GM23338 (cell line): ENCODE measurements around the gene CPSF4. TPM values are rescaled to one million over a fixed set of nuclear protein-coding genes. Genes with fewer than 3 reads are reported as not detected.
A peak's percentile ranks its signal among the peaks of the same experiment; 100 is the strongest.
"Not testable (repeated sequence)": the region's sequence is repeated elsewhere in the genome, so short reads cannot be mapped to it uniquely, and the experiment has no call there.

ENCODE experiments used
- ATAC-seq: fragments of 200-7000 bp; cut with Tn5 transposase; 3 replicates; pipeline ENCODE4 v1.9.1; 2020
- DNase-seq: peaks from one replicate; pipeline ENCODE4 v3.0.0-alpha.2; 2015; ENCODE audit warnings: low spot score
- H2AFZ ChIP-seq: fragments of 200-600 bp; sonication (generic); 2 replicates; pipeline ENCODE4 v1.8.0; 2016; ENCODE audit warnings: antibody characterized with exemption, mild to moderate bottlenecking, moderate library complexity
- H3F3A ChIP-seq: fragments of 200-600 bp; sonication (generic); replicated peaks from 2 replicates; pipeline ENCODE4 v1.8.0; 2017; ENCODE audit warnings: antibody characterized with exemption, mixed run types, low read depth
- H3K27ac ChIP-seq: fragments of 200-600 bp; sonication (generic); 2 replicates; pipeline ENCODE4 v1.6.1; 2016; ENCODE audit warnings: low read depth
- H3K27me3 ChIP-seq: fragments of 200-600 bp; sonication (generic); 2 replicates; pipeline ENCODE4 v1.8.0; 2016; ENCODE audit warnings: mild to moderate bottlenecking, mixed run types, moderate library complexity; ENCODE audit not compliant: insufficient read depth
- H3K36me3 ChIP-seq: fragments of 200-600 bp; sonication (generic); 2 replicates; pipeline ENCODE4 v1.8.0; 2016; ENCODE audit warnings: mild to moderate bottlenecking; ENCODE audit not compliant: insufficient read depth
- H3K4me1 ChIP-seq: fragments of 200-600 bp; sonication (generic); 2 replicates; pipeline ENCODE4 v1.8.0; 2016; ENCODE audit warnings: mild to moderate bottlenecking, moderate library complexity; ENCODE audit not compliant: insufficient read depth
- H3K4me2 ChIP-seq: fragments of 200-600 bp; sonication (generic); 2 replicates; pipeline ENCODE4 v1.7.1; 2017; ENCODE audit warnings: mixed run types
- H3K4me3 ChIP-seq: fragments of 200-600 bp; sonication (generic); 2 replicates; pipeline ENCODE4 v1.6.1; 2016; ENCODE audit warnings: mixed run types
- H3K79me2 ChIP-seq: fragments of 200-600 bp; sonication (generic); replicated peaks from 2 replicates; pipeline ENCODE4 v1.8.0; 2017; ENCODE audit warnings: mild to moderate bottlenecking; ENCODE audit not compliant: insufficient read depth
- H3K9me2 ChIP-seq: fragments of 200-600 bp; sonication (generic); 2 replicates; pipeline ENCODE4 v1.8.0; 2017; ENCODE audit not compliant: insufficient read depth
- H4K20me1 ChIP-seq: fragments of 200-600 bp; sonication (generic); replicated peaks from 2 replicates; pipeline ENCODE4 v1.8.0; 2017; ENCODE audit warnings: mild to moderate bottlenecking; ENCODE audit not compliant: insufficient read depth
- H3K27ac Mint-ChIP-seq: 2 replicates; pipeline ENCODE4 v1.8.0; 2020; ENCODE audit warnings: inconsistent platforms, mild to moderate bottlenecking, moderate library complexity, mixed read lengths
- H3K27me3 Mint-ChIP-seq: 3 replicates; pipeline ENCODE4 v1.8.0; 2022; ENCODE audit warnings: low read depth, mild to moderate bottlenecking, moderate library complexity, mixed read lengths, inconsistent platforms; ENCODE audit not compliant: insufficient read depth, poor library complexity
- H3K36me3 Mint-ChIP-seq: 3 replicates; pipeline ENCODE4 v1.8.0; 2021; ENCODE audit warnings: low read depth, mild to moderate bottlenecking, inconsistent platforms, moderate library complexity, mixed read lengths
- H3K4me1 Mint-ChIP-seq: 3 replicates; pipeline ENCODE4 v1.8.0; 2020; ENCODE audit warnings: mild to moderate bottlenecking, inconsistent platforms, mixed read lengths
- H3K4me3 Mint-ChIP-seq: 3 replicates; pipeline ENCODE4 v1.8.0; 2021; ENCODE audit warnings: moderate library complexity, mild to moderate bottlenecking, inconsistent platforms, mixed read lengths
- H3K9me3 Mint-ChIP-seq: 3 replicates; pipeline ENCODE4 v1.8.0; 2020; ENCODE audit warnings: moderate library complexity, mild to moderate bottlenecking, inconsistent platforms, mixed read lengths
- CREB1 ChIP-seq: fragments of 250-450 bp; sonication (Bioruptor Pico); IDR thresholded peaks from 2 replicates; pipeline ENCODE4 v1.5.0; 2020; ENCODE audit warnings: low read depth, mild to moderate bottlenecking, moderate library complexity
- CTCF ChIP-seq, 2 experiments: fragments of 200-600 bp in 1 of 2; sonication (generic) in 1 of 2; conservative IDR thresholded peaks; 2 replicates each; pipeline versions ENCODE4 v1.5.1 to v1.6.1; 2016 to 2017; ENCODE audit warnings: antibody characterized with exemption in 2 of 2, low read depth in 2 of 2, mild to moderate bottlenecking in 2 of 2, moderate library complexity in 1 of 2
- ETS1 ChIP-seq: IDR thresholded peaks from 2 replicates; pipeline ENCODE4 v1.6.1; 2016; ENCODE audit warnings: antibody characterized with exemption
- JUNB ChIP-seq: IDR thresholded peaks from one replicate; pipeline ENCODE4 v1.6.1; 2016; ENCODE audit warnings: antibody characterized with exemption; ENCODE audit not compliant: unreplicated experiment
- NANOG ChIP-seq: IDR thresholded peaks from 2 replicates; pipeline ENCODE4 v1.6.1; 2016; ENCODE audit warnings: antibody characterized with exemption, borderline replicate concordance
- STAT1 ChIP-seq: IDR thresholded peaks from one replicate; pipeline ENCODE4 v1.6.1; 2016; ENCODE audit warnings: antibody characterized with exemption; ENCODE audit not compliant: unreplicated experiment
- ZNF114 ChIP-seq: fragments of 250-450 bp; sonication (Bioruptor Pico); IDR thresholded peaks from 2 replicates; pipeline ENCODE4 v1.5.0; 2020; ENCODE audit warnings: mild to moderate bottlenecking, moderate library complexity
- ZNF331 ChIP-seq: fragments of 250-450 bp; sonication (Bioruptor Pico); IDR thresholded peaks from 2 replicates; pipeline ENCODE4 v1.5.0; 2020; ENCODE audit warnings: low read depth, mild to moderate bottlenecking, moderate library complexity
- polyA plus RNA-seq: library from polyadenylated mRNA; unstranded; fragments of >200 nt; fragmentation: Nextera tagmentation; extraction: Ambion mirVana; gene quantifications from 2 replicates; pipeline ENCODE4 v1.2.1, GENCODE V29; 2016
- total RNA-seq: library from RNA; depleted of rRNA; stranded (reverse); fragments of >200 nt; shearing (Covaris generic); gene quantifications from 2 replicates; pipeline ENCODE4 v1.2.3, GENCODE V29; 2014
- TF ChIP-seq, protein P1 (sequence below): fragments of 250-450 bp; sonication (Bioruptor Pico); IDR thresholded peaks from 2 replicates; pipeline ENCODE4 v1.5.0; 2020; ENCODE audit warnings: mild to moderate bottlenecking, moderate library complexity

Gene CPSF4
- total and polyA plus RNA-seq, 2 experiments from 2014 or later = 34.3 to 93.2 TPM

GRCh38 chr7:99500637-99501009 lies 61.9 kb downstream of the CPSF4 start (continued):
- TF ChIP-seq, protein P1, sequence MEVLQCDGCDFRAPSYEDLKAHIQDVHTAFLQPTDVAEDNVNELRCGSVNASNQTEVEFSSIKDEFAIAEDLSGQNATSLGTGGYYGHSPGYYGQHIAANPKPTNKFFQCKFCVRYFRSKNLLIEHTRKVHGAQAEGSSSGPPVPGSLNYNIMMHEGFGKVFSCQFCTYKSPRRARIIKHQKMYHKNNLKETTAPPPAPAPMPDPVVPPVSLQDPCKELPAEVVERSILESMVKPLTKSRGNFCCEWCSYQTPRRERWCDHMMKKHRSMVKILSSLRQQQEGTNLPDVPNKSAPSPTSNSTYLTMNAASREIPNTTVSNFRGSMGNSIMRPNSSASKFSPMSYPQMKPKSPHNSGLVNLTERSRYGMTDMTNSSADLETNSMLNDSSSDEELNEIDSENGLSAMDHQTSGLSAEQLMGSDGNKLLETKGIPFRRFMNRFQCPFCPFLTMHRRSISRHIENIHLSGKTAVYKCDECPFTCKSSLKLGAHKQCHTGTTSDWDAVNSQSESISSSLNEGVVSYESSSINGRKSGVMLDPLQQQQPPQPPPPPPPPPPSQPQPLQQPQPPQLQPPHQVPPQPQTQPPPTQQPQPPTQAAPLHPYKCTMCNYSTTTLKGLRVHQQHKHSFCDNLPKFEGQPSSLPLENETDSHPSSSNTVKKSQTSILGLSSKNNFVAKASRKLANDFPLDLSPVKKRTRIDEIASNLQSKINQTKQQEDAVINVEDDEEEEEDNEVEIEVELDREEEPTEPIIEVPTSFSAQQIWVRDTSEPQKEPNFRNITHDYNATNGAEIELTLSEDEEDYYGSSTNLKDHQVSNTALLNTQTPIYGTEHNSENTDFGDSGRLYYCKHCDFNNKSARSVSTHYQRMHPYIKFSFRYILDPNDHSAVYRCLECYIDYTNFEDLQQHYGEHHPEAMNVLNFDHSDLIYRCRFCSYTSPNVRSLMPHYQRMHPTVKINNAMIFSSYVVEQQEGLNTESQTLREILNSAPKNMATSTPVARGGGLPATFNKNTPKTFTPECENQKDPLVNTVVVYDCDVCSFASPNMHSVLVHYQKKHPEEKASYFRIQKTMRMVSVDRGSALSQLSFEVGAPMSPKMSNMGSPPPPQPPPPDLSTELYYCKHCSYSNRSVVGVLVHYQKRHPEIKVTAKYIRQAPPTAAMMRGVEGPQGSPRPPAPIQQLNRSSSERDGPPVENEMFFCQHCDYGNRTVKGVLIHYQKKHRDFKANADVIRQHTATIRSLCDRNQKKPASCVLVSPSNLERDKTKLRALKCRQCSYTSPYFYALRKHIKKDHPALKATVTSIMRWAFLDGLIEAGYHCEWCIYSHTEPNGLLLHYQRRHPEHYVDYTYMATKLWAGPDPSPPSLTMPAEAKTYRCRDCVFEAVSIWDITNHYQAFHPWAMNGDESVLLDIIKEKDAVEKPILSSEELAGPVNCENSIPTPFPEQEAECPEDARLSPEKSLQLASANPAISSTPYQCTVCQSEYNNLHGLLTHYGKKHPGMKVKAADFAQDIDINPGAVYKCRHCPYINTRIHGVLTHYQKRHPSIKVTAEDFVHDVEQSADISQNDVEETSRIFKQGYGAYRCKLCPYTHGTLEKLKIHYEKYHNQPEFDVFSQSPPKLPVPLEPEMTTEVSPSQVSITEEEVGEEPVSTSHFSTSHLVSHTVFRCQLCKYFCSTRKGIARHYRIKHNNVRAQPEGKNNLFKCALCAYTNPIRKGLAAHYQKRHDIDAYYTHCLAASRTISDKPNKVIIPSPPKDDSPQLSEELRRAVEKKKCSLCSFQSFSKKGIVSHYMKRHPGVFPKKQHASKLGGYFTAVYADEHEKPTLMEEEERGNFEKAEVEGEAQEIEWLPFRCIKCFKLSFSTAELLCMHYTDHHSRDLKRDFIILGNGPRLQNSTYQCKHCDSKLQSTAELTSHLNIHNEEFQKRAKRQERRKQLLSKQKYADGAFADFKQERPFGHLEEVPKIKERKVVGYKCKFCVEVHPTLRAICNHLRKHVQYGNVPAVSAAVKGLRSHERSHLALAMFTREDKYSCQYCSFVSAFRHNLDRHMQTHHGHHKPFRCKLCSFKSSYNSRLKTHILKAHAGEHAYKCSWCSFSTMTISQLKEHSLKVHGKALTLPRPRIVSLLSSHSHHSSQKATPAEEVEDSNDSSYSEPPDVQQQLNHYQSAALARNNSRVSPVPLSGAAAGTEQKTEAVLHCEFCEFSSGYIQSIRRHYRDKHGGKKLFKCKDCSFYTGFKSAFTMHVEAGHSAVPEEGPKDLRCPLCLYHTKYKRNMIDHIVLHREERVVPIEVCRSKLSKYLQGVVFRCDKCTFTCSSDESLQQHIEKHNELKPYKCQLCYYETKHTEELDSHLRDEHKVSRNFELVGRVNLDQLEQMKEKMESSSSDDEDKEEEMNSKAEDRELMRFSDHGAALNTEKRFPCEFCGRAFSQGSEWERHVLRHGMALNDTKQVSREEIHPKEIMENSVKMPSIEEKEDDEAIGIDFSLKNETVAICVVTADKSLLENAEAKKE = no peak
- TF ChIP-seq CREB1 (no peak), CTCF (conservative IDR thresholded peaks at IDR 0.05; ENCODE audit: low read depth in 2 of 2) (no peak), ZNF114 (no peak), ZNF331 (no peak), STAT1 (no peak), JUNB (no peak), NANOG (no peak), ETS1 (no peak)

DNA sequence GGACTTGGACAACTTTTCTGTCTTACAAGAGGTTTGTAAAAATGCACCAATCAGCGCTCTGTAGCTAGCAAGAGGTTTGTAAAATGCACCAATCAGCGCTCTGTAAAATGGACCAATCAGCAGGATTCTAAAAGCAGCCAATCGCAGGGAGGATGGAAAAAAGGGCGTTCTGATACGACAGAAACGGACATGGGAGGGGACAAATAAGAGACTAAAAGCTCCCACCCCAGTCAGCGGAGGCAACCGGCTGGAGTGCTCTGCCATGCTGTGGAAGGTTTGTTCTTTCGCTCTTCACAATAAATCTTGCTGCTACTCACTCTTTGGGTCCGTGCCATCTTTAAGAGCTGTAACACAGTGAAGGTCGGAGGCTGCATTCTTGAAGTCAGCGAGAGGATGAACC lies 62.5 kb downstream of the CPSF4 start:
- Histone ChIP-seq H3F3A (peaks cover 32% of the 10 kb centered on the region; the same call in 1 of the 2 replicates), H3K36me3 (peaks cover 12% of the 10 kb centered on the region), H3K4me1 (peaks cover 26% of the 10 kb centered on the region), H3K4me3 (peak overlapping the region; percentile 85), H4K20me1 (peaks cover 22% of the 10 kb centered on the region), H3K79me2 (peaks cover 52% of the 10 kb centered on the region), H3K4me2 (peak overlapping the region; percentile 94; the same call in 1 of the 2 replicates)
- not testable (repeated sequence) for H3K27ac Mint-ChIP-seq, H3K9me3 Mint-ChIP-seq, H3K27me3 ChIP-seq, H3K9me2 ChIP-seq, ATAC-seq, H3K27ac ChIP-seq, H2AFZ ChIP-seq
- Mint-ChIP-seq H3K36me3 (peaks cover 24% of the 10 kb centered on the region), H3K4me1 (peaks cover 22% of the 10 kb centered on the region), H3K27me3 (peaks cover 10% of the 10 kb centered on the region), H3K4me3 (peak overlapping the region; percentile 99; the same call in 2 of the 3 replicates)
- DNase-seq = peak; percentile 56
